DLD1 (cell line): ENCODE measurements around the gene R3HDM2.

Experiments
- in situ Hi-C: cut with HindIII; loops from 2 replicates; pipeline ENCODE4 v1.10.0; 2017; ENCODE audit warnings: low sequenced_read_pairs

R3HDM2 gene

DNA sequence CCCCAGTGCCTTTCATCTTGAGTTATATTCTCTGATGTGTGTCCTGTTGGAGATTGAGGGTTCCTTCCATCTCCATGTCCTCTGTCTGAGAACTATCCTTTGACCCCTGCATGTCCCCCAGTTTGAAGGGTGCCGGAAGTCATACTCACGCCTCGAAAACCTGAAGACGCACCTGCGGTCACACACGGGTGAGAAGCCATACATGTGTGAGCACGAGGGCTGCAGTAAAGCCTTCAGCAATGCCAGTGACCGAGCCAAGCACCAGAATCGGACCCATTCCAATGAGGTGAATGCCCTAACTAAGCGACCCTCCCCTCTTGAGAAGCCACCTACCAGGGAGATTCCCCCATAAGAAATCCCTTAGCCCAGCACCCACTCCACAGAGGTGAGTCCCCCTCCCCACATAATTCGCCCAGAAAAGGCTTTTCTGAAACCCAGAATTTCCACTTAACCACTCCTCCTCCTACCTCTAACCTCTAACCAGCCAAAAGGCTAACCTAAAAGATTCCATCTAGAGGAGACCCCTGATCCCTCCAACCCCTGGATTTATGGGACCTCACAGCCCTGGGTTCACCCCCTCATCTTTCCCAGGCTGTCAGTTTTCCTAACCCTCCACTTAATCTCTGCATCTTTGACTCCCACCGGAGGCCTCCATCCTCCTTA is 36.5 kb upstream of the R3HDM2 start:
- in situ Hi-C loops, result no loop called here

DNA sequence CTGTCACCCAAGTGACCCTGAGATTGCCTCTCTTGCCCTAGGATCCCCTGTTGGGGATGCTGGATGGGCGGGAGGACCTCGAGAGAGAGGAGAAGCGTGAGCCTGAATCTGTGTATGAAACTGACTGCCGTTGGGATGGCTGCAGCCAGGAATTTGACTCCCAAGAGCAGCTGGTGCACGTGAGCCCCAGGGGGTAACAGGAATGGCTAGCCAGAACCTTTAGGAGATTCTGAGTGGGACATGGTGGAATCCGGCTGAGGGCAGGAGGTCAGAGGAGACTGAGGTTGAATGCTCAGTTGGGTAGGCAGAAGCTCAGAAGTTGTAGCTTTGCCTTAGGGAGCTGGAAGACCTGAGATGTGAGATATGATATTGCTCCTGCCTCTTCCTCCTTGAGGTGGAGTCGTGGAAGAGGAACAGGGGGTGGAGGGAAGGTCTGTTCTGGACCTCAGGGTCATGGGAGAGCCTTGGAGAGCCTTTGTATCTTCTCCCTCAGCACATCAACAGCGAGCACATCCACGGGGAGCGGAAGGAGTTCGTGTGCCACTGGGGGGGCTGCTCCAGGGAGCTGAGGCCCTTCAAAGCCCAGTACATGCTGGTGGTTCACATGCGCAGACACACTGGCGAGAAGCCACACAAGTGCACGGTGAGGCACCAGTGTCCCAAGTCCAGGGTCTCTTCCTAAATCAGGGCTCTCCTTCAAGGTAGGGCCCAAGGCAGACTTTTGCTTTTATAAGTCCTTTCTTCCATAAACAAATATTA is 35.1 kb upstream of the R3HDM2 start:
- in situ Hi-C loops, result no loop called here

DNA sequence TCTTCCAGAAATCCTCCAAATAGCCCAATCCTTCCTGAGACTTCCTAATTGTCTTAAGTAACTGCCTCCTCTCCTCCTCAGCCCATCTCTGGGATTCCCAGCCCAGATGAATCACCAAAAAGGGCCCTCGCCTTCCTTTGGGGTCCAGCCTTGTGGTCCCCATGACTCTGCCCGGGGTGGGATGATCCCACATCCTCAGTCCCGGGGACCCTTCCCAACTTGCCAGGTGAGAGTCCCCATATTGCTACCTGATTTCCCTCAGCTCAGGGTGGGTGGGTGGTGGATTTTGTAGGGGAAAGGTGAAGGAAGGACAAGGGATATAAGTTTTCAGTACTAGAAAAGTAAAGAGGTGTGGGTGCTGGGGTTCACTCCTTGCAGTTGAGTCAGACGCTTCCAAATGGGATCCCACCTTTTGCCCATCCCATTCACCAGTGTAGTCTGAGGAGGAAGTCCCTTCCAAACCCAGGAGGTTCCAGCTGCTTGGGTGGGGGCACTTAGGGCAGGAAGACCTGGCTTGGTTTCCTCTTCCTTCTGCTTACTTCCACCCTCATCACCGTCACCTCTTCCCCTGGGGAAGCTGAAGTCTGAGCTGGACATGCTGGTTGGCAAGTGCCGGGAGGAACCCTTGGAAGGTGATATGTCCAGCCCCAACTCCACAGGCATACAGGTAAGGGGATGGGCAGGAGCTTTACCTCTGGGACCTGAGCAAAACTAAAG is 34.3 kb upstream of the R3HDM2 start:
- in situ Hi-C loops, result no loop called here

DNA sequence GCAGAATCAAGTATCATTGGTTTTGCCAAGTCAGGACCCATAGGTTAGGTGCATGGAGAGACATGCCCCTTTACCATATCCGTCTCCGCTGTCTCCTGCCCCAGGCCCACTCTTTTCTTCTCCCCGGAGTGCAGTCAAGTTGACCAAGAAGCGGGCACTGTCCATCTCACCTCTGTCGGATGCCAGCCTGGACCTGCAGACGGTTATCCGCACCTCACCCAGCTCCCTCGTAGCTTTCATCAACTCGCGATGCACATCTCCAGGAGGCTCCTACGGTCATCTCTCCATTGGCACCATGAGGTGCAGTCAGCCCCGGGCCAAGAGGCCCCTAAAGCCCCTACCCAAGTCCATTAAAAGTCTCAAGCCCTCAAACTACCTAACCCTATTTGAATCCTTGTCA is 33.7 kb upstream of the R3HDM2 start:
- in situ Hi-C loops, result no loop called here

DNA sequence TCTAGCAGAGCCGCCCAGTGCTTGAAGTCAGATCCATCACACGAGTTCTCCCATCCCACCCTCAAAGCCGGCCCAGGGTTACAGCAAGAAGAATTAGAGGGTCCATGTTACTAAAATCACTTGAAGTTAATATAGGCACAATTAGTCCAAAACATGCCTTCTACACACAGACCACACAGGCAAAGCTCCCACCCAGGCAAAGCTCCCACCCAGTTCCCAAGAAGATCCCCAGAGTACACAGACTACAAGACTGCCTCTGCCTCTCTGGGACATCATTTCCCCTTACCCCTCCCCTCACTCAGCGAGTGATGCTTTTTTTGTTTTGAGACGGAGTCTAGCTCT is 32.0 kb upstream of the R3HDM2 start:
- in situ Hi-C loops, result no loop called here

DNA sequence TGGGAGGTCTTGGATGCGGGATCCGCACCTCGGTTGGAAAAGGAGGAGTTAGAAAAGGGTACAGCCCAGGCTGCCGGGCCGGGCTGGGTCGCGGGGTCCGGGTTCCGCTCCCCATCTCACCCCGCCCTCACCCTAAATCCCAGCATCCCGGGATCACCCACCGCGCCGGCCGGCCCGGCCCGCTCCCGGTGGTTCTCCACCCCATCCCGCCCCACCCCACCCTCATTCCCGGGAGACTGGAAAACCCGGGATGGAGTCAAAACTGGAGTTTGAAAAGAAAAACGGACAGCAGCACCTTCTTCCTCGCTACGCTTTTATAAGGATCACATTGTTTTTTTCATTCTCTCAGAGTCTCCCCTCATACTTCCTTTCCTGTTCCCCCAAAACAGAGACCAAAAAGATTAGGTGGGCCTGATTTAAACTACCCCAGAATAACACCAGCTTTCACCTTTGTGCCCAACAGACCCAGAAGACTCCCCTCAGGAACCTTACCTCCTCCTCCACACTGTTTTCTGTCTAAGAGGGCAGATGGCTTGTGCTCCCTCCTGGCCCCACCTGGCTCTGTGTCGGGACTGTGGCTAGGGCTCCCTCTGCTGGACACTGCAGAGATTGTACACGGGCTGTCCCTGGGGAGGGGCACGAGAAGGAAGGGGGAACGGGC is 31.5 kb upstream of the R3HDM2 start:
- in situ Hi-C loops, result no loop called here

DNA sequence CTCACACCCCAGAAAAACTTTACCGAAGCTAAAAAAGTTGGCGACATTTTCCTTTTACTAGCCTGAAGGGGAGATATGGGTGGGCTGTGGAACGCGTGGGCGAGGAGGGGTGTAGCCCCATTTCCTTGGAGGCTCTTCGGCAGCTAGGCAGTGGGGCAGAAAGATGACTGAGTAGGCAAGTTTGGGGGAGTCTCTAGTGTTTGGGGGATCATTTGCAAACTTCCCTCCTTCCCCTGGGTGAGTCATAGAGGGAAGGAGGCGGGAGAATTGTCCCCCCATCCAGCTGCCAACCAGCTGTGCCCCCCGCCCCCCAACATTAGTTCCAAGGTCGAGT is 31.0 kb upstream of the R3HDM2 start:
- in situ Hi-C loops, result no loop called here

DNA sequence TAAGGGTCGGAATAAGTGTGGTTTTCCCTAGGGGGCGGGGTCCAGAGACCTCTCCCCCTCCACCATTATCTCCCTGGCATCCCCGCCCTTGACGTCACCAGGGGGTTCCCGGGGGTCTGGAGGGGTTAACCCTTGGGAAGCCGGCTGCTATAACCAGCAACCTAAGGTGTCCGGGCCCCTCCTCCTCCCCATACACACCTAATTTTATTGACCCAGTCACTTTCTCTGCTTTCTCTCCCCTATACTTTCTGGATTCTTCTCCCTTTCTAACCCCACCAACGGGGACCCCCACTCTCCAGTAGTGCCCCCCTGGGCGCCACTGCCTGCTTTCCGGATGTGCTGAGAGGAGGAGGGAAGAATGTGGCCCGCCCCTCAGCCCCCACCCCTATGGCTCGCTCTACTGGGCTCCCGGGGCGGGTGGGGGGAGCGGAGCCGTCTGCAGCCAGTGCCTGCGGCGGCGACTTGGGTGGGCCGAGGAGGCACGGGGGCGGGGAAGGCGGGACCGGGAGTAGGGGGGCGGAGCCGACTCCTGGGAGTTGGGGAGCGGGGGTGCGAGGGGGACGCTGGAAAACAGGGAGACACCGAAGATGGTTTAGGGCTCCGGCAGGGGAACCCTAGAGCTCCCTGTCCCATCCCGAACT is 30.6 kb upstream of the R3HDM2 start:
- in situ Hi-C loops, result no loop called here

DNA sequence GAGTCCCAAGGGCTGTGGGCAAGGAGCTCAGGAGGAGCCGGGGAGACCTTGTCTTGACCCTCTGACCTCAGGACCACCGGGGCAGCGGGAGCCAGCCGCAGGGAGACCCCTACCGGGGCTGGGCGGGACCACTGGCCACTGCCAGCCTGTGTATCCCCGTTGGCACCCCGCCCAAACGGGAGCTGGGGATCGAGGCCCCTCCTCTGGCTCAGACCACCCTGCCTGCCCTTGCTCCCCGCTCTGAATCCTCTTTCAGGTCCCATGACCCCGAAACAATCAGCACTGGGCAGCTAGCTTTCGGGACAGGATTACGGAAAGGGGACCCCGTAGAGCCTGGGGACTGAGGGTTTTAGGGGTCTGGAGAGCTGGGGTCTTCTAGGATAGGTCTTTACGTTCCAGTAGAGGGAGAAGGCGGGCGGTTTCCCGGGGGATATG is 30.0 kb upstream of the R3HDM2 start:
- in situ Hi-C loops, result no loop called here

DNA sequence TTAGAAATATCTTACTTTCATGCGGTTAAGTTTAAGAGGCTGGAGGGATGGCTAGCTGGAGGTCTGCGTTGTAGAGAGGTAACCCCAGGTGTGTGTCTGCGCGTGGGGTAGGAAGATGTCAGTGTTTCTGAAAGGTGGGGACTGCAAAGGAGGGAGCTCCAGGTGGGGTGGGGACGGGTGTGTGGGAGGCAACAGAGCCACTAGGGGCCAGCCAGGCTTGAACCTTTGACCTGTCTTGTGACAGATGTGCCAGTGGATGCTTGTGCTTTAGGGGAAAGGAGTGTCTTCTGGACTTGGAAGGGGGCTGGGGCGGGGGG is 29.6 kb upstream of the R3HDM2 start:
- in situ Hi-C loops, result no loop called here

DNA sequence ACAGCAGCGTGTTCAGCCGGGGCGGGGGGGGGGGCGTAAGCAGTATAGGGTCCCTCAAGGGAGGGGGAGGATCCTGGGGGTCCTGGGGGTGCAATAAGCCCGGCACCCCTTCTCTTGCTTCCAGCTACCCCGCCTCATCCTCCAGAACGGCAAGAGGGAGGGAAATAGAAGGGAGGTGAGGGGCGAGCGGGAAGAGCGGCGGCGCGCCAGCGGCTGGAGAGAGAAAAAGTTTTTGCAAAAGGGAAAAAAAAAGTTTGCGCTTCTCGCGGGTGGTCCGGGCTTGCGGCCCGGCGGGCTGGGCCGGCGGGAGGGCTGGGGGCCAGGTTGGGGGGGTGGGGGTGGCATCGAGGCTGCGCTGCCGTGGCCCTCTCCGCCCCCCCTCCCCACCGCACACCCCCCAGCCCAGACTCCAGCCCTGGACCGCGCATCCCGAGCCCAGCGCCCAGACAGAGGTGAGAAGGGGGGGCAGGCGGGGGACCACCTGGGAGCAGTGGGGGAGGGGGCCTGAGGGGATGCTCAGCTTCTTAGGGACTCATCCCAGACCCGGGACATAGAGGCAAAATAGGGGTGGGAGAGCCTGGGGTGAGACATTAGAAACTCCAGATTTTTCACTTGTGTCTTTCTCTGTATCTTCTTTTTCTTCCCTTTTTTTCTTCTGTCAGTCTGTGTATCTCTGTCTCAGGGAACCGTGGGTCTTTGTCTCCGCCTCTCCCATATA is 29.1 kb upstream of the R3HDM2 start, which contains the start of gene GLI1:
GLI1 (plus strand) TSS at position 36 of the 718 bp plus-strand sequence. CDS start 3,907 bp downstream, outside the sequence.
- in situ Hi-C loops, result no loop called here

DNA sequence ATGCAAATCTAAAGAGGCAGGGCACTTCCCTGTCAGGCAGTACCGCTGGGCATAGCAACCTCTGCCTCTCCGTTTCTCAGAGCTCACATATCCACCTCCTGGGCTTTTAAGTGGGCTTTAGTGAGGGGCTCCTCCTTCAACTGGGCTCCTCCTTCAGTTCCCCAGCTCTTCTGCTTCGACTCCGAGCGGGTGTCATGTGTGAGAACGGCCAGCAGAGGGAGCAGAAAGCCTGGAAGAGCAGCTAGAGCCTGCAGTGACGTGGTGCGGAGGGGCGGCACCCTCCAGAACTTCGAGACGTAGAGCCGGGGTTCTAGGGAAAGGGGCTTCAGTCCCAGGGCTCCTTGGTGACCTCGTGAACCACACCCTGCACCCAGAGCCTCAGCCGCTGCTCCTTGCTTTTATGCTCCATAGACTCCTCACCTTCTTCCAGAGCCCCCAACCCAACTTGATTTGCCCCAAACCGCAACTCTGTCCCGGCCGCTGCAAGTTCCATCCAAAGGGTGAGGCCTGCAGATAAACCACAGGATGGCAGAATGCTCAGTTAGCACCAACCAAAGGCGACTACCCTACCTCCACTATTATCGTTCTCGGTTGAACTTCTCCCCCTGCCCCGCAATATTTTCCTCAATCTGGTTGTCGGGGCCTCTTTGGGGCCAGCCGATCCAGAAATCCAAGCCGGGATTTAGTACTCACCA is 28.4 kb upstream of the R3HDM2 start:
- in situ Hi-C loops, result no loop called here

DNA sequence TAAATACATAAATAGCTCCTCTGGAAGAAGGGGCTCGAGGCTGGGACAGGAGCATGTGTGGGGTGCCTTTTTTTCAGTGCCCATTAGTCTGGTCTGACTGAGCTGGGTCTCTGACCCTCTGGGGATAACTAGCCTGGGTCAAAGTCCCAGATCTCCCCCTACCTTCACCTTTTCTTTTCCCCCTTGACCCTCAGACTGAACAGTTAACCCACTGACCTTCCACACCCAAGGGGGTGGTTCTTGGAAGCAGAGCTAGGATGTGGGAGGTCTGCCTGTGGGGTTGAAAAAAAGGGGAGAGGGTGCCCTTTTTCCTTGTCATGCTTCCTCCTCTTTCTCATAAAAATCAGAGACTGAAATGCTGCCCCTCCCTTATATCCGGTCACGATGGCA is 27.8 kb upstream of the R3HDM2 start:
- in situ Hi-C loops, result no loop called here

DNA sequence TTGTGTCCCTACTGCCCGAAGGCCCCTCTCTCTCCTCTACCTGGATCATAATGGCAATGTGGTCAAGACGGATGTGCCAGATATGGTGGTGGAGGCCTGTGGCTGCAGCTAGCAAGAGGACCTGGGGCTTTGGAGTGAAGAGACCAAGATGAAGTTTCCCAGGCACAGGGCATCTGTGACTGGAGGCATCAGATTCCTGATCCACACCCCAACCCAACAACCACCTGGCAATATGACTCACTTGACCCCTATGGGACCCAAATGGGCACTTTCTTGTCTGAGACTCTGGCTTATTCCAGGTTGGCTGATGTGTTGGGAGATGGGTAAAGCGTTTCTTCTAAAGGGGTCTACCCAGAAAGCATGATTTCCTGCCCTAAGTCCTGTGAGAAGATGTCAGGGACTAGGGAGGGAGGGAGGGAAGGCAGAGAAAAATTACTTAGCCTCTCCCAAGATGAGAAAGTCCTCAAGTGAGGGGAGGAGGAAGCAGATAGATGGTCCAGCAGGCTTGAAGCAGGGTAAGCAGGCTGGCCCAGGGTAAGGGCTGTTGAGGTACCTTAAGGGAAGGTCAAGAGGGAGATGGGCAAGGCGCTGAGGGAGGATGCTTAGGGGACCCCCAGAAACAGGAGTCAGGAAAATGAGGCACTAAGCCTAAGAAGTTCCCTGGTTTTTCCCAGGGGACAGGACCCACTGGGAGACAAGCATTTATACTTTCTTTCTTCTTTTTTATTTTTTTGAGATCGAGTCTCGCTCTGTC is 26.1 kb upstream of the R3HDM2 start:
- in situ Hi-C loops, result no loop called here

DNA sequence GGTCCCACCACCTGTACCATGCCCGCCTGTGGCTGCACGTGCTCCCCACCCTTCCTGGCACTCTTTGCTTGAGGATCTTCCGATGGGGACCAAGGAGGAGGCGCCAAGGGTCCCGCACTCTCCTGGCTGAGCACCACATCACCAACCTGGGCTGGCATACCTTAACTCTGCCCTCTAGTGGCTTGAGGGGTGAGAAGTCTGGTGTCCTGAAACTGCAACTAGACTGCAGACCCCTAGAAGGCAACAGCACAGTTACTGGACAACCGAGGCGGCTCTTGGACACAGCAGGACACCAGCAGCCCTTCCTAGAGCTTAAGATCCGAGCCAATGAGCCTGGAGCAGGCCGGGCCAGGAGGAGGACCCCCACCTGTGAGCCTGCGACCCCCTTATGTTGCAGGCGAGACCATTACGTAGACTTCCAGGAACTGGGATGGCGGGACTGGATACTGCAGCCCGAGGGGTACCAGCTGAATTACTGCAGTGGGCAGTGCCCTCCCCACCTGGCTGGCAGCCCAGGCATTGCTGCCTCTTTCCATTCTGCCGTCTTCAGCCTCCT is 25.4 kb upstream of the R3HDM2 start:
- in situ Hi-C loops, result no loop called here

DNA sequence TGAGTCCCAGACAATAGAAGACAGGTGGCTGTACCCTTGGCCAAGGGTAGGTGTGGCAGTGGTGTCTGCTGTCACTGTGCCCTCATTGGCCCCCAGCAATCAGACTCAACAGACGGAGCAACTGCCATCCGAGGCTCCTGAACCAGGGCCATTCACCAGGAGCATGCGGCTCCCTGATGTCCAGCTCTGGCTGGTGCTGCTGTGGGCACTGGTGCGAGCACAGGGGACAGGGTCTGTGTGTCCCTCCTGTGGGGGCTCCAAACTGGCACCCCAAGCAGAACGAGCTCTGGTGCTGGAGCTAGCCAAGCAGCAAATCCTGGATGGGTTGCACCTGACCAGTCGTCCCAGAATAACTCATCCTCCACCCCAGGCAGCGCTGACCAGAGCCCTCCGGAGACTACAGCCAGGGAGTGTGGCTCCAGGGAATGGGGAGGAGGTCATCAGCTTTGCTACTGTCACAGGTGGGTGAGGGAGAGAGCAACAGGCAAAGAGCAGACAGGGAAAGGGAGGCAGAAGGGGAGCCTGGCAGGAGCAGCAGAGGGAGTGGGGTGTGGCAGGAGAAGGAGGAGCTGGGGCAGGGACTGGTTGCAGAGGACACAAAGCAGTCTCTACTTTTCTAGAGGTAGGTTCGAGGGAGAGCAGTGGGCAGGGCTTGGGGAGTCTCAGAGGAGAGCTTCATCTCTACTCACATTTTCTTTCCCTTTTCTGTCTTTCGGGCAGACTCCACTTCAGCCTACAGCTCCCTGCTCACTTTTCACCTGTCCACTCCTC is 24.7 kb upstream of the R3HDM2 start:
- in situ Hi-C loops, result no loop called here

DNA sequence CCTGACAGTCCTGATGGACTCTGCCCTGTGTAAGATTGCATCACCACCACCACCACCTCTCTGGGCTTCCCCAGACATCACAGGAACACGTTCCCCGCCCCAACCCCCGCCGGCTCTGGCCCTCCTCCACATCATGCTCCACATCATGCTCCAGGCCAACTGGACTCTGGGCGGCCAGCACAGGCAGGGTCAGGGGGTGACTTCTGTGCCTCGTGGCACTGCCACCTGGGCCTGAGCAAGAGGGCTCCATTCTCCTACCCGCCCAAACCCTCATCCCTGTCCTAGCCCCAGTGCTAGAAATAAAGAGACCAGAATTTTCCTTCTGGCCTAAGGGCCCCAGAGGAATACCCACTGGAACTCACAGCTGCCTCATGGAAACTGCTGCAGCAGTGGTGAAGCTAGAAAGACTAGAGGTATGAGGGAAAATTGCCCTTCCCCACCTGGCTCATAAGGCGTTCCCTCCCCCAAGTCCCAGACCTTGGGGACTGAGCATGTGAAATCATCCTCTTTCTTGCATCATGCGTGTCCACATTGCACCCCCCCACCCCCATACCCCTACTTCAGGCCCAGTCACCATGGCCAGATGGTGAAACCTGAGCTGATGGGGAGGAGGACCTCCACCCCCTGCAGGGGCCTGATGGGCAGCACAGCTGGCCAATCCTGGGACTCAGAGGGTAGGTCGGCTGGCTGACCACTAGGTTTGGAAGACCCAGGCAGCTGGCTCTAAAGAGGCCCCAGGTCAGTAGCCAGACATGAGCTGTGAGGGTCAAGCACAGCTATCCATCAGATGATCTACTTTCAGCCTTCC is 23.9 kb upstream of the R3HDM2 start, which contains the start of gene INHBE:
INHBE (plus strand) TSS at position 742 of the 808 bp plus-strand sequence. CDS start 230 bp downstream, outside the sequence.
- in situ Hi-C loops, result no loop called here
